DND-41 (cell line): ENCODE results near the gene DENR.
"Not testable (repeated sequence)": the region's sequence is repeated elsewhere in the genome, so short reads cannot be mapped to it uniquely, and the experiment has no call there.

ENCODE experiments used
- EZH2 ChIP-seq: IDR thresholded peaks from 3 replicates; pipeline ENCODE4 v1.6.1; 2012; ENCODE audit warnings: borderline replicate concordance, low read depth, mild to moderate bottlenecking, moderate library complexity, low read length, inconsistent platforms; ENCODE audit not compliant: severe bottlenecking
- TF ChIP-seq, protein P1 (sequence below): IDR thresholded peaks from 2 replicates; pipeline ENCODE4 v1.5.1; 2012; ENCODE audit warnings: borderline replicate concordance, low read length, moderate library complexity, mild to moderate bottlenecking; ENCODE audit not compliant: poor library complexity, severe bottlenecking; ENCODE audit errors: extremely low read depth

DNA sequence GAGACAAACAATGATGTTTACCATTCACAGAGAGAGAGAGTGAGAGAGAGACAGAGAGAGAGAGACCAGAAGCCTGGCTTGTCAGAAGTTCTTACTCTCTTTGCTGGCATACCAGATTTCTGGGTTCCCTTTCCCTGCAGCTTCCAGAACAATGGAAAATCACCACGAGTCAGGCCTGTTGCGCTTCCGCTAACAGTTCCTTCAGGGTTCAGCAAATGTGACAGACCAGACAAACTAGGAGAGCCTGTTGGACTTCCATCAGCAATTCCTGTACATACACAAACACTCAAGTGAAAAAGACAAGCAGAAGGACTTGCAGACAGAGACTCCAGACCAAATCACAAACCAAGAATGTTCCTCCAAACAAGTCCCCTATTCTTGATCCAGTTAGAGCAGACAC, 43.3 kb upstream of the DENR start:
- TF ChIP-seq, protein P1, sequence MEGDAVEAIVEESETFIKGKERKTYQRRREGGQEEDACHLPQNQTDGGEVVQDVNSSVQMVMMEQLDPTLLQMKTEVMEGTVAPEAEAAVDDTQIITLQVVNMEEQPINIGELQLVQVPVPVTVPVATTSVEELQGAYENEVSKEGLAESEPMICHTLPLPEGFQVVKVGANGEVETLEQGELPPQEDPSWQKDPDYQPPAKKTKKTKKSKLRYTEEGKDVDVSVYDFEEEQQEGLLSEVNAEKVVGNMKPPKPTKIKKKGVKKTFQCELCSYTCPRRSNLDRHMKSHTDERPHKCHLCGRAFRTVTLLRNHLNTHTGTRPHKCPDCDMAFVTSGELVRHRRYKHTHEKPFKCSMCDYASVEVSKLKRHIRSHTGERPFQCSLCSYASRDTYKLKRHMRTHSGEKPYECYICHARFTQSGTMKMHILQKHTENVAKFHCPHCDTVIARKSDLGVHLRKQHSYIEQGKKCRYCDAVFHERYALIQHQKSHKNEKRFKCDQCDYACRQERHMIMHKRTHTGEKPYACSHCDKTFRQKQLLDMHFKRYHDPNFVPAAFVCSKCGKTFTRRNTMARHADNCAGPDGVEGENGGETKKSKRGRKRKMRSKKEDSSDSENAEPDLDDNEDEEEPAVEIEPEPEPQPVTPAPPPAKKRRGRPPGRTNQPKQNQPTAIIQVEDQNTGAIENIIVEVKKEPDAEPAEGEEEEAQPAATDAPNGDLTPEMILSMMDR = not testable (repeated sequence)
- TF ChIP-seq EZH2 = not testable (repeated sequence)
